Smooth muscle cell (in vitro differentiated cells): Measurements from ENCODE around the gene BCR. TPM values are rescaled to one million over a fixed set of nuclear protein-coding genes. Genes with fewer than 3 reads are reported as not detected.

Experiments
- DNase-seq: peaks from one replicate; lab custom pipeline; 2025; ENCODE audit not compliant: unreplicated experiment; lab: John Stamatoyannopoulos, UW
- H2AFZ ChIP-seq: fragments of 200-600 bp; sonication (generic); 2 replicates; pipeline ENCODE4 v1.6.0; 2016; ENCODE audit warnings: antibody characterized with exemption, low read depth, mild to moderate bottlenecking
- H3F3A ChIP-seq: fragments of 200-600 bp; sonication (generic); 2 replicates; pipeline ENCODE4 v1.6.0; 2017; ENCODE audit warnings: antibody characterized with exemption, low read depth
- H3K27ac ChIP-seq: fragments of 200-600 bp; sonication (generic); 2 replicates; pipeline ENCODE4 v1.5.1; 2016; ENCODE audit warnings: low read depth, mild to moderate bottlenecking
- H3K27me3 ChIP-seq: fragments of 200-600 bp; sonication (generic); 2 replicates; pipeline ENCODE4 v1.6.1; 2016; ENCODE audit warnings: low read depth, mild to moderate bottlenecking
- H3K36me3 ChIP-seq: fragments of 200-600 bp; sonication (generic); 2 replicates; pipeline ENCODE4 v1.5.1; 2016; ENCODE audit warnings: low read depth
- H3K4me1 ChIP-seq: fragments of 200-600 bp; sonication (generic); 2 replicates; pipeline ENCODE4 v1.5.1; 2016; ENCODE audit warnings: low read depth
- H3K4me2 ChIP-seq: fragments of 200-600 bp; sonication (generic); 2 replicates; pipeline ENCODE4 v1.6.0; 2016; ENCODE audit warnings: mild to moderate bottlenecking
- H3K4me3 ChIP-seq: fragments of 200-600 bp; sonication (generic); 2 replicates; pipeline ENCODE4 v1.5.1; 2016; ENCODE audit warnings: mild to moderate bottlenecking
- H3K79me2 ChIP-seq: fragments of 200-600 bp; sonication (generic); 2 replicates; pipeline ENCODE4 v1.6.0; 2016; ENCODE audit warnings: low read depth, mild to moderate bottlenecking
- H3K9ac ChIP-seq: fragments of 200-600 bp; sonication (generic); 2 replicates; pipeline ENCODE4 v1.6.0; 2016; ENCODE audit warnings: low read depth
- H3K9me3 ChIP-seq: fragments of 200-600 bp; sonication (generic); replicated peaks from 2 replicates; pipeline ENCODE4 v1.5.1; 2016; ENCODE audit warnings: low read depth
- H4K20me1 ChIP-seq: fragments of 200-600 bp; sonication (generic); 2 replicates; pipeline ENCODE4 v1.6.0; 2016; ENCODE audit warnings: low read depth
- CTCF ChIP-seq: fragments of 200-600 bp; sonication (generic); IDR thresholded peaks from 2 replicates; pipeline ENCODE4 v1.5.1; 2017; ENCODE audit warnings: borderline replicate concordance, mild to moderate bottlenecking, antibody characterized with exemption; ENCODE audit not compliant: insufficient read depth, poor library complexity, severe bottlenecking
- WGBS: methylation state at CpG from one replicate; pipeline ENCODE4 v1.1.7; 2016; ENCODE audit warnings: low lambda C conversion rate; 5-methylcytosine and 5-hydroxymethylcytosine counted together
- polyA plus RNA-seq: library from polyadenylated mRNA; unstranded; fragments of >200 nt; fragmentation: Nextera tagmentation; extraction: Ambion mirVana; gene quantifications from 2 replicates; pipeline ENCODE4 v1.2.1, GENCODE V29; 2016
- total RNA-seq: library from RNA; depleted of rRNA; stranded (reverse); fragments of >200 nt; gene quantifications from 2 replicates; pipeline ENCODE4 v1.2.3, GENCODE V29; 2014

BCR gene
- total RNA-seq, result 11.1 and 15.4 TPM in 2 replicates
- 13.4 and 15.0 TPM in 2 replicates for polyA plus RNA-seq

DNA sequence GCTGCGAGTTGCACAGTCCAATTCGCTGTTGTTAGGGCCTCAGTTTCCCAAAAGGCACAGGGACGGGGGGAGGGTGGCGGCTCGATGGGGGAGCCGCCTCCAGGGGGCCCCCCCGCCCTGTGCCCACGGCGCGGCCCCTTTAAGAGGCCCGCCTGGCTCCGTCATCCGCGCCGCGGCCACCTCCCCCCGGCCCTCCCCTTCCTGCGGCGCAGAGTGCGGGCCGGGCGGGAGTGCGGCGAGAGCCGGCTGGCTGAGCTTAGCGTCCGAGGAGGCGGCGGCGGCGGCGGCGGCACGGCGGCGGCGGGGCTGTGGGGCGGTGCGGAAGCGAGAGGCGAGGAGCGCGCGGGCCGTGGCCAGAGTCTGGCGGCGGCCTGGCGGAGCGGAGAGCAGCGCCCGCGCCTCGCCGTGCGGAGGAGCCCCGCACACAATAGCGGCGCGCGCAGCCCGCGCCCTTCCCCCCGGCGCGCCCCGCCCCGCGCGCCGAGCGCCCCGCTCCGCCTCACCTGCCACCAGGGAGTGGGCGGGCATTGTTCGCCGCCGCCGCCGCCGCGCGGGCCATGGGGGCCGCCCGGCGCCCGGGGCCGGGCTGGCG lies at the start of gene BCR:
BCR (plus strand) TSS at position 209 of the 592 bp plus-strand sequence. CDS start 452 bp downstream, outside the sequence.
- 8% methylated on average over 2 of the region's 88 CpGs for WGBS
- peak; percentile 14 for TF ChIP-seq CTCF

DNA sequence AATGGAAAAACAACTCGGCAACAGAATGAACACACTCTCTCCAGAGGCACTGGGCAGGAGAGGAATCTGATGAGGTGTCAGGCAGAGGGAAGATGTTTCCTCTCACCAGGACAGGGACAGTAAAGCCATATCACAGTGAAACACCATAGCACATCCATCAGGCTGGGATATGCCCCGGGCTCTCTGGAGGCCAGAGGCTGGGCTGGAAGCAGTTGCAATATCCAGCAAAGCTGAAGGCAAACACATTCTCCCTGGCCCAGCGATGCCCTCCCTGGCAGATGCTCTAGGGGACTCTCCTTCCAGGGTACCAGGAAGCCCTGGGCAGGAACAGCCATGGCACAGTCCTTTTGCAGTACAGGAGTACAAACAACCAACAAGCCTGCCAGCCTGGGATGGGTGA lies 49.6 kb upstream of the BCR start:
- WGBS, result 81% methylated on average over 3 of the region's 3 CpGs
- TF ChIP-seq CTCF, result no peak
- H3K4me2 ChIP-seq, result no peak overlapping the region
- no peak overlapping the region for H3K9ac ChIP-seq
- H3K4me3 ChIP-seq, result no peak overlapping the region
- H3K9me3 ChIP-seq, result no peaks in the 10 kb centered on the region
- H3K79me2 ChIP-seq, result no peaks in the 10 kb centered on the region
- H4K20me1 ChIP-seq, result no peaks in the 10 kb centered on the region
- H3K4me1 ChIP-seq, result no peaks in the 10 kb centered on the region
- H3K27me3 ChIP-seq, result peaks cover 8% of the 10 kb centered on the region
- no peaks in the 10 kb centered on the region for H3K36me3 ChIP-seq
- DNase-seq, result no peak
- no peaks in the 10 kb centered on the region for H3F3A ChIP-seq
- no peak overlapping the region for H2AFZ ChIP-seq
- no peak overlapping the region for H3K27ac ChIP-seq

More for the DNA sequence above, at the start of gene BCR:
- DNase-seq, result peak; percentile 13
- peak within 1 kb of the TSS; percentile 78 for H3K4me2 ChIP-seq
- H3K36me3 ChIP-seq, result no peaks in the 10 kb centered on the region
- H3K27ac ChIP-seq, result no peak within 1 kb of the TSS
- H3K79me2 ChIP-seq, result peaks cover 26% of the 10 kb centered on the region
- no peaks in the 10 kb centered on the region for H3K27me3 ChIP-seq
- peaks cover 4% of the 10 kb centered on the region for H3K9me3 ChIP-seq
- H3K9ac ChIP-seq, result no peak within 1 kb of the TSS
- H3F3A ChIP-seq, result peaks cover 2% of the 10 kb centered on the region
- peaks cover 20% of the 10 kb centered on the region for H3K4me1 ChIP-seq
- peak within 1 kb of the TSS; percentile 54 for H3K4me3 ChIP-seq
- H4K20me1 ChIP-seq, result peaks cover 42% of the 10 kb centered on the region
- peak within 1 kb of the TSS; percentile 24 for H2AFZ ChIP-seq

DNA sequence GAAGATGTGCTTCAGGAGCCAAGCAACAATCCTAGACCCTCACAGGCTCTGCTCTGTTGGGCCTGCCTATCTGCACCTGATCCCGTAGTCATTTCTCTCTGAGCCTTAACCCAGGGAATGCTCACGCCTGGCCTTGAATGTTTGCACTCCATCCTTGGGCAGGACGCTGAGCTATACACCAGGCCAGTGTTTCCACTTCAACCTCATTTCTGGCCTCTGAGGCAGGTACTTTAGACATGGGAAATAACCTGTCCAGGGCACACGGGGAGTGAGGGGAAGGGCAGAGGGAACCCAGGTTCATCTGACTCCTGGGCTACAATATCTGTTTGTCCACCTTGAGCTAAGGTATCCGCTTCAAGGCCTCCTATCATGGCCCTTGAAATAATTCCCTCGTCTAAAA lies 48.4 kb upstream of the BCR start:
- Histone ChIP-seq H3K4me3 (no peak overlapping the region), H3K4me2 (no peak overlapping the region), H3K9ac (no peak overlapping the region), H3K36me3 (no peaks in the 10 kb centered on the region), H3K79me2 (no peaks in the 10 kb centered on the region), H3K27me3 (peaks cover 8% of the 10 kb centered on the region), H4K20me1 (no peaks in the 10 kb centered on the region), H3F3A (no peaks in the 10 kb centered on the region), H3K9me3 (no peaks in the 10 kb centered on the region), H2AFZ (no peak overlapping the region), H3K27ac (no peak overlapping the region), H3K4me1 (no peaks in the 10 kb centered on the region)
- TF ChIP-seq CTCF, result no peak
- no peak for DNase-seq
- WGBS, result 81% methylated on average over 6 of the region's 6 CpGs
